Upper lobe of left lung (tissue), 4 donors: ENCODE results near the gene SYVN1.

Experiments used
- CTCF ChIP-seq, 6 experiments: fragments of 450-650 bp in 4 of 6; fragments of 200-600 bp in 2 of 6; sonication (generic) in 2 of 6; IDR thresholded peaks; one replicate each; pipeline ENCODE4 v1.5.1; 2016 to 2019; ENCODE audit warnings: antibody characterized with exemption in 6 of 6
- EP300 ChIP-seq, 4 donors: sonication (generic); formaldehyde crosslinking; IDR thresholded peaks; one replicate each; pipeline ENCODE4 v1.5.1; 2017; ENCODE audit warnings: antibody characterized with exemption in 4 of 4, control low read depth in 2 of 4
- POLR2A ChIP-seq, 4 donors: fragments of 450-650 bp; IDR thresholded peaks; one replicate each; pipeline ENCODE4 v1.5.1; 2016 to 2017; ENCODE audit warnings: antibody characterized with exemption in 4 of 4, mild to moderate bottlenecking in 2 of 4
- POLR2AphosphoS5 ChIP-seq, 2 donors: sonication (generic); formaldehyde crosslinking; IDR thresholded peaks; one replicate each; pipeline ENCODE4 v1.5.1; 2017; ENCODE audit warnings: antibody characterized with exemption in 2 of 2

DNA sequence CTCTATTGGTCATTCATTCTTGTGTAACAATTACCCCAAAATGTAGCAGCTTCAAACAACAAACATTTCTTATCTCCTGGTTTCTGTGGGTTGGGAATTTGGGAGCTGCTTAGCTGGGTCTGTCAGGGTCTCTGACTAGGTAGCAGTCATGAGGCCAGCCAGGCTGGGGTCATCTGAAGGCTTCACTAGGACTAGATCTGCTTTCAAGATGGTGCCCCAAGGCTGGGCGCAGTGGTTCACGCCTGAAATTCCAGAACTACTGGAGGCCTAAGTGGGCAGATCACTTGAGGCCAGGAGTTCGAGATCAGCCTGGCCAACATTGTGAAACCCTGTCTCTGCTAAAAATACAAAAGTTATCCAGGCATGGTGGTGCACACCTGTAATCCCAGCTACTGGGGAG lies 22.6 kb upstream of the SYVN1 start:
- TF ChIP-seq POLR2A (IDR thresholded peaks at IDR 0.05) (no peak), CTCF (IDR thresholded peaks at IDR 0.05) (no peak), EP300 (IDR thresholded peaks at IDR 0.05) (no peak), POLR2AphosphoS5 (IDR thresholded peaks at IDR 0.05) (no peak)
